ENCODE data around the gene TP53.
"Not testable (repeated sequence)": the region's sequence is repeated elsewhere in the genome, so short reads cannot be mapped to it uniquely, and the experiment has no call there.

The TP53 gene

DNA sequence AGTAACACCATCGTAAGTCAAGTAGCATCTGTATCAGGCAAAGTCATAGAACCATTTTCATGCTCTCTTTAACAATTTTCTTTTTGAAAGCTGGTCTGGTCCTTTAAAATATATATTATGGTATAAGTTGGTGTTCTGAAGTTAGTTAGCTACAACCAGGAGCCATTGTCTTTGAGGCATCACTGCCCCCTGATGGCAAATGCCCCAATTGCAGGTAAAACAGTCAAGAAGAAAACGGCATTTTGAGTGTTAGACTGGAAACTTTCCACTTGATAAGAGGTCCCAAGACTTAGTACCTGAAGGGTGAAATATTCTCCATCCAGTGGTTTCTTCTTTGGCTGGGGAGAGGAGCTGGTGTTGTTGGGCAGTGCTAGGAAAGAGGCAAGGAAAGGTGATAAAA is 14.1 kb downstream of the TP53 start:
- DNase-seq: no peak

- DNase-seq: no peak
Measured at GRCh38 chr17:7668482-7668881, 18.8 kb downstream of the TP53 start.

GRCh38 chr17:7667656-7668406 is 19.5 kb downstream of the TP53 start:
- no peak for DNase-seq

DNA sequence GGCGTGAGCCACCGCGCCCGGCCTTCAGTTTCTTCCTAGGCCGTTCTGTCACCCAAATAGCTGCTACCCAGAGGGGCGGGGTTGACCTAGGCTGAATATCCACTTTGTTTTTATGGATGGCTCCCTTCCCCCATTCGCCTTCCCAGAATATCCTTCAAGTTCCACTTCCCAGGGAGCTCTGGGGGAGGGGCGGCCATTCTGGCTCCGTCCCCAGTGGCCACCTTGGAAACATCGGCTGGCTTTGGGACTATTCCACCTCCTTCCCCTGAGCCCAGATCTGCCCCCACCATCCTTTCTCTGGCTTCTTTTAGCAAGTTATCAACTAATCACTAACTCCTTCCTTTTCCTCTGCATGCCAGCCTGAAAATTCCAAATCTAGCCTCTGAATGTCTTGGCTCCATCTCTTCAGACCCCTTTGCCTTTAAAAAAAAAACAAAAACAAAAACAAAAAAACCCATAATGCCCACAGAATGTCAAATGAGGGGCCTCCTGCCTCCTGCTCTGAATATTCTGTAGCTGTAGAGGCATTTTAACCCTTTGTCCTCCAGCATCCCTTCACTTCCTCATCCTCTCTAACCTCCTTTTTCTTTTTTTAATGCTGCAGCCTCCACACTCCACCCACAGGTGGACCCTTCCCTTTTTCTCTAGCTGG is 30.2 kb downstream of the TP53 start:
- DNase-seq: no peak

- no peak for DNase-seq
Measured at GRCh38 chr17:7655541-7655840, 31.8 kb downstream of the TP53 start.

- no peak for DNase-seq
Measured at GRCh38 chr17:7654832-7655540, 32.3 kb downstream of the TP53 start.

GRCh38 chr17:7652388-7653356 is 34.6 kb downstream of the TP53 start:
- no peak for DNase-seq

DNA sequence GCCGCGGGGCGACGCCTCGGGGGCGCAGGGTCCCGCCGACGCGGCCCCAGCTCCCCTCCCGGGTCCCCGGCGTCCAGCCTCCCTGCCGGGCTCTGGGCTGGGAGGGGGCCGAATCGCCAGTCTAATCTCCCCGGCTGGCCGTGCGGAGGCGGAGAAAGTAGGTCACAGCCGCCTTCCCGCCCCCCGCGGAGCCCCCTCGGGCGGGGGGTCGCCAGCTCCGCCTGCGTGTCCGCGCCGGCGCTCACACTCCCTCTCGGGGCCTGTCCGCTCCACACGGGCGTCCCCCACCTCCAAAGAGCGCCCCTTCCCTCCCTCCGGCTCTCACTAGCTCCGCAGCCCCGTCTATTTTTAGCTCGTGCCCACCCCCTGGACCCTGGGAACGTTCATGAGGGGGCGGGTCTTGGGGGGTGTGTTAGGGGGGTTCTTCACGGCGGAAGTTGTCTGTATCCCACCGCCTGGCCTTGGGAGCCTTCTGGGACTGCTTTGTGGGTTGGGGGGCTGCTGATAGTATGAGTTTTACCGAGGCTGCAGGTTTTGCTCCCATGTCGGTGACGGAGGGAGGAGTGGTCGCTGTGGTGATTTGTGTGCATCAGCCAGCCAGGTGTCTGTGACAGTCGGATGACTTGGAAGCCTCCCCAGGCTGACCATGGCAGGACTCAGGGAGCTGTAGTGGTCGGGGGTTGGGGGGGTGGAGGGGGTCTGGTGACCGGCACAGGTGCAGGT is 35.5 kb downstream of the TP53 start:
- DNase-seq: no peak

DNA sequence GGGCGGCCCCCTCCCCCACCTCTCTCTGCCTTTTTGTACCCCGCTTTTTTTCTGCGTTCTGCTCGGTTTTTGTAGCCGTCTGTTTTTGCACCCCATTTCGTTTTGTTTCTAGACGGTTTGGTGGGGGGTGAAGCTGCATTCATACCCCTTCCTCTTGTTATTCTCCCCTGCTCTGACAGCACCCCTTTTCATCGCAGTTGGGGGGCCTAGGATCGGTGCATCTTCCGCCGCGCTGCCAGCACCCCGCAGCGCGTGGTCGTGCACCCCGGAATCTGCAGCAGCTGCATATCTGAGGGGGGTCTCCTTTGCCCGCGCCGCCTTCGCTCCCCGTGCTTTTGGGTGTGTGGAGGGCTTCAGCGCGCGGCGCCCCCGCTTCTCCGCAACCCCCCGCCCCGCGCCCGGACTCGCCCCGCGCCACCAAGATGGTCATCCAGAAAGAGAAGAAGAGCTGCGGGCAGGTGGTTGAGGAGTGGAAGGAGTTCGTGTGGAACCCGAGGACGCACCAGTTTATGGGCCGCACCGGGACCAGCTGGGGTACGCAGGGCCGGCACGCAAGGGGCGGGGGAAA is 36.1 kb downstream of the TP53 start:
- no peak for DNase-seq

DNA sequence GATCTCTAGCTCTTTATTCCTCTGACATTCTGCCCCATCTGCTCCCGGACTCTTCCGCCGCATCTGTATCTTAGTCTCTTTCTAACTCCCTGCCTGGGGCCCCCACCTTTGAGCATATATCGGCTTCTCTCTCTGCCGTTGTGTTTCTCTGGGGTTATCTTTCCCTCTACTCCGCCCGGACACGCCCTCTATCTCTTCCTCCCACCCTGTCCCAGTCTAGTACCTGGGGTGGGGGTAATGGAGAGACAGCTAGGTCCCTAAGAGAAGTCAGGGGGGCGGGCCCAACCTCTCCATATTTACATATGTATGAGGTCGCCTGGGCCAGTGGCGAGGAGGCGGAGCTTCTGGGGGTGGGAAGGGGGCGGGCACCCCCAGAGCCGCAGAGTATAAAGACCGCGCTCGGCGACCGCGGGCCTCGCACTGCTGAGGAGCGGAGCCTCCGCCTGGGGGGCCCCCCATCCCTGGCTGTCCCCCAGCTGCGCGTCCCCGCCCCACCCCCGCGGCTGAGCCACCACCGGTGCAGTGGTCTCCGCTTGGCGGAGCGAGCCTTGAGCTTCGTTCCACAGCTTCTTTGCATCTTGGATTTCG is 36.7 kb downstream of the TP53 start, which contains the start of gene ATP1B2:
TSS of gene ATP1B2 (plus strand) at position 418 of the 588 bp plus-strand sequence. CDS start 593 bp downstream, outside the sequence.
- peak in 1 of 2 experiments; percentile 20 for DNase-seq

DNA sequence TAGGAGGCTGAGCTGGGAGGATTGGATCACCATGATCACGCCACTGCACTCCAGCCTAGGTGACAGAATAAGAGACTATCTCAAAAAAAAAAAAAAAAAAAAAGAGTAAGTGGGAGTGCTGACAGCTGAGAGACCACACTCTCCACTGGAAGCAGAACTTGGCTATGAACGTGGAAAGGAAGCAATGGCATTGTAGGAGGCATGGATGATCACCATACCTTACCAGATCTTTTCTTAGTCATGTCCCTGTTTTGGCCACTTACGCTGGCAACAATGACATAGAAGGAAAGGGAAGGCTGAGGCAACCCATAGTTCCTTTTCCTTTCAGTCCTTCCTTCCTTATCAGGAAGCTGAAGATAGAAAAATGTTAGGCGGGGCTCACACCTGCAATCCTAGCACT is 40.3 kb downstream of the TP53 start:
- no peak for DNase-seq

GRCh38 chr17:7646457-7646856 is 40.8 kb downstream of the TP53 start:
- no peak for DNase-seq

- no peak for DNase-seq
Measured at GRCh38 chr17:7644775-7645174, 42.5 kb downstream of the TP53 start.

- not testable (repeated sequence) for DNase-seq
Measured at GRCh38 chr17:7641635-7642034, 45.7 kb downstream of the TP53 start.

GRCh38 chr17:7640783-7641182 is 46.5 kb downstream of the TP53 start:
- DNase-seq: no peak

- DNase-seq: no peak
Measured at GRCh38 chr17:7636163-7636562, 51.1 kb downstream of the TP53 start.

GRCh38 chr17:7634384-7634783 is 52.9 kb downstream of the TP53 start:
- no peak for DNase-seq

GRCh38 chr17:7633093-7633492 is 54.2 kb downstream of the TP53 start:
- no peak for DNase-seq

DNA sequence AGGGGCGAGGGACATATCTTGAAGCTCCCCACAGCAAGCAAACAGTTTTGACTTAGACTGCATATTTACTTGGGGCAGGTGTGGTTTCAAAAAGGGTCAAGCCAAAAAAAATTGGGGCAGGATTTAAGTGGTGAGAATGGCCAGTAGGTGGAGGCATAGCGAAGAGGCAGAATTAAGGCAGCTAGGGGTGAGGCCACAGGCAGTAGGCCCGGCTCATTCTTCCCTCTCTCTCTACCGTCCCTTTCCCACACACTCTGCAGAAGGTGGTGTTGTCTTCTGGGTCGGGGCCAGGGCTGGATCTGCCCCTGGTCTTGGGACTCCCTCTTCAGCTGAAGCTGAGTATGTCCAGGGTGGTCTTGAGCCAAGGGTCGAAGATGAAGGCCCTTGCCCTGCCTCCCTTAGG is 54.8 kb downstream of the TP53 start:
- DNase-seq: peak in 1 of 2 experiments; percentile 25

DNA sequence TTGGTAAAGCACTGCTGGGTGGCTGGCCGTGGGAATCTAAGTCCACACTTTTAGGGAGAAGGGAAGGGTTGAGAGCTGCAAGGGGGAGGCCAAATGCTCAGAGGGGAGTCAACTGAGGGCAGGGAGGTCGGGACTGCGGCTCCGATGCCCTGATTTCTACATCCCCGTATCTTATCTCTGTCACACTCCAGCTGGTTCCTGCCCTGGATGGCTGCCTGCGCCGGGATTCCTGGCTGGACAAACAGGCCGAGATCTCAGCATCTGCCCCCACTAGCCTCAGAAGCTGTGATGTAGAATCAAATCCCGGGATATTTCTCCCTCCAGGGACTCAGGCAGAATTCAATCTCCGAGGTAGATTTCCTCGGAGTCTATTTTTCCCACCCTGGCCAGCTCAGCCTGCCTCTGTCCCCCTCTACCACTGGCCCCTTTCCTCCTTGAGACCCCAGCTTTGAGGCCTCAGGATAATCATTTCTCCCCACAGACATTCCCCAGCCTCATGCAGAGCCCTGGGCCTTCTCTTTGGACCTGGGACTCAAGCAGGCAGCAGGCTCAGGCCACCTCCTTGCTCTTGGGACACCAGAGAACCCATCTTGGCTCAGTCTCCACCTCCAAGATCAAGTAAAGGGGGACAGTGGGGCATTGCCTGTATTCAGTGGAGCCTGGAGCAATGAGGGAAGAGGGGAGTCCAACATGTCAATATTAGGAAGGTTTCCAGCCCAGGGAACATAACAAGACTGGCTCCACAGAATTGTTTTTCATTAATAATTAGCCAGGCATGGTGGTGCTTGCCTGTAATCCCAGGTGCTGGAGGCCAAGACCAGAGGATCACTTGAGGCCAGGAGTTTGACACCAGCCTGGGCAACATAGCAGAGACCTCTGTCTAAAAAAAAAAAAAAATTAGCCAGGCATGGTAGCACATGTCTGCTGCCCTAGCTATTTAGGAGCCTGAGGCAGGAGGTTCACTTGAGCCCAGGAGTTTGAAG is 55.6 kb downstream of the TP53 start:
- no peak for DNase-seq

Data from SW 1271 (cell line).